ENCODE data around the gene MAP3K7.

MAP3K7 gene

DNA sequence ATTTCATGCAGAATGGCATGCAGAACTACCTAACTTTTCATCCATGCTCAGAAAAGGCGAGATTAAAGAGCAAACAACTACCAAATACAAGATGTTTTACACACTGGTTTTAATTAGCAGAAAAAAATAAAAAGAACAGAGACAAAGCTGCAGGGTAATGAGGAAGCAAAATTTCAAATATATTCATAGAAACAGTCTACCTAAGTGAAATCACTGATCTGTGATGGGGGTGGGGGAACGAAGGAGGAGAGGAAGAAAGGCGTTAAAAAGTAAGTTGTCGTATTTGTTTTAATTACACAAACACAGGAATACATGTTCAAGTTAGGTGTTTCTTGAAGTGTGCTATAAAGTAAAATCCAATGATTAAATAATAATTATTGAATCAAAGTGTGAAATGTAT is 42.1 kb downstream of the MAP3K7 start:
- TF ChIP-seq, protein P1, sequence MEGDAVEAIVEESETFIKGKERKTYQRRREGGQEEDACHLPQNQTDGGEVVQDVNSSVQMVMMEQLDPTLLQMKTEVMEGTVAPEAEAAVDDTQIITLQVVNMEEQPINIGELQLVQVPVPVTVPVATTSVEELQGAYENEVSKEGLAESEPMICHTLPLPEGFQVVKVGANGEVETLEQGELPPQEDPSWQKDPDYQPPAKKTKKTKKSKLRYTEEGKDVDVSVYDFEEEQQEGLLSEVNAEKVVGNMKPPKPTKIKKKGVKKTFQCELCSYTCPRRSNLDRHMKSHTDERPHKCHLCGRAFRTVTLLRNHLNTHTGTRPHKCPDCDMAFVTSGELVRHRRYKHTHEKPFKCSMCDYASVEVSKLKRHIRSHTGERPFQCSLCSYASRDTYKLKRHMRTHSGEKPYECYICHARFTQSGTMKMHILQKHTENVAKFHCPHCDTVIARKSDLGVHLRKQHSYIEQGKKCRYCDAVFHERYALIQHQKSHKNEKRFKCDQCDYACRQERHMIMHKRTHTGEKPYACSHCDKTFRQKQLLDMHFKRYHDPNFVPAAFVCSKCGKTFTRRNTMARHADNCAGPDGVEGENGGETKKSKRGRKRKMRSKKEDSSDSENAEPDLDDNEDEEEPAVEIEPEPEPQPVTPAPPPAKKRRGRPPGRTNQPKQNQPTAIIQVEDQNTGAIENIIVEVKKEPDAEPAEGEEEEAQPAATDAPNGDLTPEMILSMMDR (IDR thresholded peaks at IDR 0.05; ENCODE audit: low read depth, low read length), result no peak
- H3K4me3 ChIP-seq (ENCODE audit: low read depth, low read length), result no peak overlapping the region
- in situ Hi-C loops (cut with HindIII; ENCODE audit: low sequenced_read_pairs), result no loop called here
- no peak for DNase-seq (ENCODE audit: low read depth, low spot score)

DNA sequence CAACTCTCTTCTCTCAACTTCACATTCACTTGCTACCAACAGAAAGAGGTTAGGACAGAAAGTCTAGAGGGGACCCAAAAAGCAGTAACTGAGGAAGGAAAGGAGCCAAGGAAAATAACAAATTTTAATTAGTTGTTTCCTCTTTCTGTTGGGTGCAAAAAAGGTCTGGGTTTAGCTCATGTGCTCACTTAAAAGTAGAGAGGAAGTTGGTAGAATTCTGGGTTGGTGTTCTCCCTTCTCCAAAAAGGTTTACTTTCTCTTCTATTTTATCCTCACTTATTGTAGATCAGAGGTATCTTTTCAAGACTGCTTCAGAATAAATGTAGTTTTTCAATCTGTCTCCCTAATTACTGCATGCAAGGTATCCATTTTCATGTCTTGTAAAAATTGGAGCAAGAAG is 42.8 kb downstream of the MAP3K7 start:
- no peak for DNase-seq (ENCODE audit: low read depth, low spot score)
- in situ Hi-C loops (cut with HindIII; ENCODE audit: low sequenced_read_pairs), result no loop called here
- no peak overlapping the region for H3K4me3 ChIP-seq (ENCODE audit: low read depth, low read length)
- TF ChIP-seq, protein P1 (IDR thresholded peaks at IDR 0.05; ENCODE audit: low read depth, low read length), result no peak

DNA sequence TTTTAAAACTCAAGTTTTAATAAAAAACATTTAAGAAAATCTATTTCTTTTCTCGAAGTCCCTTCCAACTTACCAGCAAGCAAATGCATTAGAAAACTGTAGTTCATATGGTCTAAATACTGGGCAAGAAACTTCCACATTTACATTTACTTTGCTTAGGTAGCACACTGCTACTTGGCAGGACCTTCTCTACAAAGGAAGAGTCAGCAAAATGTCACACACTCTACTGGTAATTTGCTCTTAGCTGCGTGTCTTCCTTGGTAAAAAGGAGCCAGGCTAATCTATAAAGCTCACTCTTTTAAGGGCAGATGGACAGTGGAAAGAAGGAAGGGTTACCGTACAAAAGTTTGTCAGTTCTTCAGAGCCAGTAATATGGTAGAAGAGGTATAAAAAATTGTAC is 45.7 kb downstream of the MAP3K7 start:
- TF ChIP-seq, protein P1 (IDR thresholded peaks at IDR 0.05; ENCODE audit: low read depth, low read length), result no peak
- in situ Hi-C loops (cut with HindIII; ENCODE audit: low sequenced_read_pairs), result no loop called here
- DNase-seq (ENCODE audit: low read depth, low spot score), result no peak
- H3K4me3 ChIP-seq (ENCODE audit: low read depth, low read length), result no peak overlapping the region

DNA sequence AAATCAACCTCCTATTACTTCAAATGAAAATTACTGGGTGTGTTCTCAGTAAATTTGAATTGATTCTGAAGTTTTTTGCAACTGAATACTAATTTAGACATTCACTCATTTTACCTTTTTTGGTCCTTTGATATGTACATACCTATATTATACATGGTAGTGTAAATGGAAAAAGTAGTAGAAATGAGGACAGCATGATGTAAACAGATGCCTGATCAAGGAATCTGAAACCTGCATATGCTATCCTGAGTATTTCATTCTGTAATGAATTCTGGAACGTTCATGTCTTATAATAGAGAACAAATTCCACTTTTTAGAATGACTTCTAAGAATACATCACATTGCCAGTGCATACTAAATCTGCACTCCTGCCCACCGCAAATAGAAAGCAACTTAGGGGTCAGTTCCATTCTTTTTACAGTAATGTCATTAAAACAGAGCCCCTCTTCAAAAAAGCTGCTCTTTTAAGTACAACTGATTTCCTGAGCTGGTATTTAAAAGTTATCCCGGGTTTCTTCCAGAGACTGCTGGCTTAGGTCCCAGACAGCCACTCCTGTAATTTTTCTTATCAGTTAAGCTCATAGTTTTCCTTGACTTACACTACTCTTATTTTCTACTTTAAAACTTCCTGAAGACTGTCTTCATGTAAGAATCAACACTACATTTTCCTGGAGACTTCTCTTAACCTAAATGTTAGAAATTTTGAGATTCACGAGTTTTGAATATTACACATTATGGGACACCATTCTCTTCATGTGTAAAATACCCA is 48.4 kb downstream of the MAP3K7 start:
- H3K4me3 ChIP-seq (ENCODE audit: low read depth, low read length), result no peak overlapping the region
- in situ Hi-C loops (cut with HindIII; ENCODE audit: low sequenced_read_pairs), result no loop called here
- DNase-seq (ENCODE audit: low read depth, low spot score), result peak; percentile 53
- TF ChIP-seq, protein P1 (IDR thresholded peaks at IDR 0.05; ENCODE audit: low read depth, low read length), result no peak

DNA sequence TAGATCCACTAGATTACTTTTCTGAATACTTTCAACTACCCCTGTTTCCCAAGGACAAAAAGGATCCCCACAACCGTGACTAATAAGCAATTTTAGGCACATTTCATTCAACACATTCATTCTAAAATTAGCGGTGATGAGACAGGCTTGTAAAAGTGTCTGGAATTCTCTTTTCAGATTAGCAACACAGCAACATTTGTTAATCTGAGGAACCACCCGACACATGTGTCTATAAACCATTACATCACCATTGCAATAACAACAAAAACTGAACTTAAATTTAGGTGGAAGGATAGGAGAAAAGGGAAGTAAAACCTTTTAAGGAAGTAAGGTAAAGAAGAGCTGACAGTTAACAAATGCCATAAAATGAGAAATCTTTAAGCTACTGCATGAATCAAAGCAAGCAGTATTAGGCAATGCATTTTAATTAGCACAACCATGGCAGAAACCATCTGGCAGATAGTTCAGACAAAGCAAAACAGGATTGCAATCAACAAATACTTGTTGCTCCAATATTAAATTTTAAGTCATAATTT is 49.1 kb downstream of the MAP3K7 start:
- no peak for DNase-seq (ENCODE audit: low read depth, low spot score)
- TF ChIP-seq, protein P1 (IDR thresholded peaks at IDR 0.05; ENCODE audit: low read depth, low read length), result no peak

DNA sequence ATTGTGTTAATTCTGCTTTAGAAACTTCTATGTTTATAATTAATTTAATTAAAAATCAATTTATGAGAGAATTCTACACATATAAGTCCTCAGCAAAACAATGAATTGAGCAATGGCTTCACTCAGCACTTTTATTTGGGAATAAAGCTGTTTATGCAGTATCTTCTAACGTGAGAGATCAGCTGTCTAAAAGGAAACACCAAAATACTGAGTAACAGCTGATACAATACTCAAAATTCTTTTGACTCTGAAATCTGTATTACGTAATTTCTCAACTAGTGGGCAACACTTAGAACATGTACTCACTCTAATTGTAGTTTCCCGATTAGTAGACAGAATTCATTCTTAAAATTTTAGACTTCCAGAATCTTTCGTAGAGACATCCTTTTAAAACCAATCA is 49.8 kb downstream of the MAP3K7 start:
- TF ChIP-seq, protein P1 (IDR thresholded peaks at IDR 0.05; ENCODE audit: low read depth, low read length), result no peak
- H3K4me3 ChIP-seq (ENCODE audit: low read depth, low read length), result no peak overlapping the region
- DNase-seq (ENCODE audit: low read depth, low spot score), result no peak
- in situ Hi-C loops (cut with HindIII; ENCODE audit: low sequenced_read_pairs), result no loop called here

More for the DNA sequence above, 49.1 kb downstream of the MAP3K7 start:
- in situ Hi-C loops (cut with HindIII; ENCODE audit: low sequenced_read_pairs), result no loop called here
- no peak overlapping the region for H3K4me3 ChIP-seq (ENCODE audit: low read depth, low read length)
